SK-N-SH (cell line): ENCODE measurements around the gene GLDC.

Experiments
- NFIC ChIP-seq: IDR thresholded peaks from 2 replicates; pipeline ENCODE4 v1.4.0; 2012; ENCODE audit warnings: borderline replicate concordance
- NRF1 ChIP-seq: IDR thresholded peaks from 2 replicates; pipeline ENCODE4 v1.6.1; 2012; ENCODE audit warnings: low read depth, mild to moderate bottlenecking, low read length
- POLR2AphosphoS5 ChIP-seq: IDR thresholded peaks from 2 replicates; pipeline ENCODE4 v1.6.1; 2012; ENCODE audit warnings: low read depth, low read length
- RFX5 ChIP-seq: IDR thresholded peaks from 2 replicates; pipeline ENCODE4 v1.6.1; 2012; ENCODE audit warnings: mild to moderate bottlenecking, improper control_type of control experiment, low read length
- TF ChIP-seq, protein P1 (sequence below): fragments of 200-600 bp; sonication (generic); IDR thresholded peaks from 2 replicates; pipeline ENCODE4 v1.6.1; 2017; ENCODE audit warnings: antibody characterized with exemption, mild to moderate bottlenecking, moderate library complexity

DNA sequence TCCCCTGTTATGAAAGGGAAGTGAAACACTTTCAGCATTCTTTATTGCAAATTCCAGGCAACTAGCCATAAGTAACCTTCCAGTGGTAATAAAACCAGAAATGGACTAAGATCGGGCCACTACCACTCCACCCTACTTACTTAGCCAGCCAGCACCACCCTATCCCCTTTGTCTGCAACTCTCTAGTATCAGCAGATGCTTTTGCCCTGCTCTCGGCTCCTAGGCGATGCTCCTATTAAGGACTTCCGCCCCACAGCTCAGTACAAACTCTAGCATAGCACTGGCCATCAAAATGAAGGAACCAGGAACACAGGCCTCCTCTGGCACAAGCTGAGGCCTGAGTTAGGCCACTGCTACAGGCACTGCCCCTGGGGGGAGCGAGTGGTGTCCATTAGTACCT lies 81.2 kb downstream of the GLDC start:
- TF ChIP-seq POLR2AphosphoS5 (no peak), NRF1 (no peak), RFX5 (no peak), NFIC (no peak)
- TF ChIP-seq, protein P1, sequence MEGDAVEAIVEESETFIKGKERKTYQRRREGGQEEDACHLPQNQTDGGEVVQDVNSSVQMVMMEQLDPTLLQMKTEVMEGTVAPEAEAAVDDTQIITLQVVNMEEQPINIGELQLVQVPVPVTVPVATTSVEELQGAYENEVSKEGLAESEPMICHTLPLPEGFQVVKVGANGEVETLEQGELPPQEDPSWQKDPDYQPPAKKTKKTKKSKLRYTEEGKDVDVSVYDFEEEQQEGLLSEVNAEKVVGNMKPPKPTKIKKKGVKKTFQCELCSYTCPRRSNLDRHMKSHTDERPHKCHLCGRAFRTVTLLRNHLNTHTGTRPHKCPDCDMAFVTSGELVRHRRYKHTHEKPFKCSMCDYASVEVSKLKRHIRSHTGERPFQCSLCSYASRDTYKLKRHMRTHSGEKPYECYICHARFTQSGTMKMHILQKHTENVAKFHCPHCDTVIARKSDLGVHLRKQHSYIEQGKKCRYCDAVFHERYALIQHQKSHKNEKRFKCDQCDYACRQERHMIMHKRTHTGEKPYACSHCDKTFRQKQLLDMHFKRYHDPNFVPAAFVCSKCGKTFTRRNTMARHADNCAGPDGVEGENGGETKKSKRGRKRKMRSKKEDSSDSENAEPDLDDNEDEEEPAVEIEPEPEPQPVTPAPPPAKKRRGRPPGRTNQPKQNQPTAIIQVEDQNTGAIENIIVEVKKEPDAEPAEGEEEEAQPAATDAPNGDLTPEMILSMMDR: no peak
